Loucy (cell line): Measurements from ENCODE around the gene PLTP.

Experiments
- CTCF ChIP-seq: fragments of 200-600 bp; sonication (generic); conservative IDR thresholded peaks from 2 replicates; pipeline ENCODE4 v1.5.1; 2014; ENCODE audit warnings: mild to moderate bottlenecking, antibody characterized with exemption, low read length
- EZH2phosphoT487 ChIP-seq: fragments of 200-600 bp; IDR thresholded peaks from 2 replicates; pipeline ENCODE4 v1.6.1; 2018; ENCODE audit warnings: antibody characterized with exemption, mild to moderate bottlenecking, moderate library complexity, borderline replicate concordance

GRCh38 chr20:45948261-45948733, 36.3 kb upstream of the PLTP start:
- TF ChIP-seq CTCF (no peak), EZH2phosphoT487 (no peak)
